ENCODE measurements around the gene SMAD6.

The SMAD6 gene

DNA sequence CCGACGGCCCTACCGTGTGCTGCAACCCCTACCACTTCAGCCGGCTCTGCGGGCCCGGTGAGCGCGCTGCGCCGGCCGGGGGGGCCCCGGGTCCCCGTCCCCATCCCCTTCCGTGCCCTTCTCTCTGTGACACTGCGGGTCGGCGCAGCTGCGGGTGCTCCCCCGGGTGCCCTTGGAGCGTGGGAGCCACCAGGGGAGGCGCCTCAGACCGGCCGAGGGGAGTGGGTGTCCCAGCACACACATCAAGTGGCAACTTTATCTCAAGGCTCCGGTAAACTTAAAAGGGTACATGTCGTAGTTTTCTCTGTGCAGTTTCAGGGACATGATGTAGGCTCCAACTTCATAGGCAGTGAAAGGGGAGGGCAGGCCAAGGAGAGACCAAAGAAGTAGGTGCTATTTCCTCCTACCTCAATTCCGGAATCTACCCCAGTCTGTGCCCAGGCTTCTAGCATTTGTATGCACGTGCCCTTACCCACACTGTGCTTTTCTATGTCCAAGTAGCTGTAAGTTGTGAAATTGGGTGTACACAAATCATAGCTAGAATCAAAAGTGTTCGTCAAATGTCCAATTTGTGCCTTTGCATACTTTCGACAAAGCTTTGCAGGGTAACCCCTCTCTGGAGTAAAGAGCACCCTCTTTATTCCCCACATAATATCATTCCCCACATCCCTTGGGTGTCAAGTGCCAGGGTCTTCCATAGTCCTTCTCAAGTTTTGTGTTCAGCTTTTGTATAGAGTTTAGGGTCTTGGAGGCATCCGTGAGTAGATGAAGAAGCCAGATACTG is 2.2 kb downstream of the SMAD6 start:
- DNase-seq: peak; percentile 21

- no peak for DNase-seq
These were observed 2.7 kb downstream of the SMAD6 start for GRCh38 chr15:66704803-66705153.

DNA sequence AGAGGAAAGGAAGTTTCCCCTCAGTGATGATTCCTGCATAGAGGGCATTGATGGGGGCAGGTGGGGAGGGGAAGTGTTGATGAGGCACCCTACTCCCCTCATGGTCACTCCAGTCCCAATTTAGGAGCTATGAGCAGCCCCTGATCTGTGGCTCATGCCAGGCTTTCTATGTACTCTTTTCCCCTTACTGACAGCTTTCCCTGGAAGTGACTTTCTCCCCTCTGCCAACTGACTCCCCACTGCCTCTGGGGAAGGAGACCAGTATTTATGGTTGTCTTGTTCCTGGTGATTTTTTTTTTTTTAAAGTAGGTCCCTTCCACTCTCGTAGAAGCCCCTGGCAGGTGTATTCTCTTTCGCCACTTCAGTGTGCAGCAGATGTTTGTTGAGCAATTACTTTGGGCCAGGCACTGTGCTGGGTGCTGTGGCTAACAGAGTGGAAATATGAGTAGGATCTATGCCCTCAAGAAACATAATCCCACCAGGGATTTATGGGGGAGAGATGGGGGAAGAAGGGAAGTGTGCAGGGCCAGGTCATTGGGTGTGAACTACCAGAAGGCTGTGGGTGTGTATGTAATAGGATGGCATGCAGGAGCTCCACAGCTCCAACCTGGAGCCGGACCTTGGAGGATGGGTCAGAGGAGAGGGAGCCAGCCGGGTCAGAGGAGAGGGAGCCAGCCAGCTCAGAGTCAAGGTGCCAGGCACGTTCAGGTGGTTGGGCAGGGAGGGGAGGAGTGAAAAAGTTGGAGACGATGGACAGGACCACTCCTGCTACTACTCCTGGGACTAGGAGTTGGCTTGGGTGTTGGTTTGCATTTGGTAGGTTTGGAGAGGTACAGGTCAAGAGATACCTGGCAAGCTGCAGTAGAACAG is 3.5 kb downstream of the SMAD6 start:
- peak; percentile 63 for DNase-seq

DNA sequence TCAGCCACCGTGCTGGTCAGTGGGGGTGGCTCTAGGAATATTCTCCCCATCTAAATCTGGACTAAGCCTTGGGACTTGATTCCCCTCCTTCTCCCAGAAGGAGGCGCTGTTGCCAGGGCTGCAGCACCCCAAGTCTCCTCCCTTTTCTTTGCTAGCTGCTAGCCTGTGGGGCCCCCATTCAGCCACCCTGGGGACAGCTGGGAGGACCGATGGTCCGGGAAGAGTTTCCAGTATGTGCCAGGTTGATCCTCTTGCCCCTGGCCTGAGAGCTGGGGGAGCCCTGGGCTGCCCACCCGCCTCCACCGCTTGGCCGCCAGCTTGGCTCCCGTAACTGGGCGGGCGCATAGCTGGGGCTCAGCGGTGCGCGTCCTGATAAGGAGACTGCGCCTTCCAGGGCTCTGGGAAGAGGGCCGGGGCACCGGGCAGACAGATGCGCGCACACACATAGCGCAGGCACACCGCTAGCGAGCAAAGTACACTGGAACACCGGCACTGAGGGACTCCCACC is 4.2 kb downstream of the SMAD6 start:
- DNase-seq: no peak

- no peak for DNase-seq
These were observed 4.8 kb downstream of the SMAD6 start for GRCh38 chr15:66706840-66707239.

- DNase-seq: peak; percentile 77
These were observed 5.5 kb downstream of the SMAD6 start for GRCh38 chr15:66707310-66708082.

GRCh38 chr15:66708389-66708788 is 6.4 kb downstream of the SMAD6 start:
- DNase-seq: no peak

GRCh38 chr15:66709884-66710283 is 7.8 kb downstream of the SMAD6 start:
- DNase-seq: no peak

DNA sequence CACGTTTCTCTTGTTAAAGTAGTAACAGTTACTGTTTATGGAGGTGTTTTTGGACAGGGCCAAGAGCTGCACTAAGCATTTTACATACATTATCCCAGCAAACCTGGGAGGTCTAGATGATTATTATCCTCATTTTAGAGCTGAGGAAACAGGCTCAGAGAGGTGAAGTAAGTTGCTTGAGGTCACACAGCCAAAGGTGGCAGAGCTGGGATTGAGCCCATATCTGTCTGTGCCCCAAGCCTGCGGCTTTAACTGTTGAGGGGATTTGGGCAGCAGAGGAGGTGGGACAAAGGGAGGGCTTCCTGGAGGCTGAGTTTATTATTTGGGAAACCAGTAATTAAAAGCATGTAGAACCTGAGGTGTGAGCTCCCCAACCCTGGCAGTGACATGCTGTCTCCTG is 9.2 kb downstream of the SMAD6 start:
- DNase-seq: no peak

DNA sequence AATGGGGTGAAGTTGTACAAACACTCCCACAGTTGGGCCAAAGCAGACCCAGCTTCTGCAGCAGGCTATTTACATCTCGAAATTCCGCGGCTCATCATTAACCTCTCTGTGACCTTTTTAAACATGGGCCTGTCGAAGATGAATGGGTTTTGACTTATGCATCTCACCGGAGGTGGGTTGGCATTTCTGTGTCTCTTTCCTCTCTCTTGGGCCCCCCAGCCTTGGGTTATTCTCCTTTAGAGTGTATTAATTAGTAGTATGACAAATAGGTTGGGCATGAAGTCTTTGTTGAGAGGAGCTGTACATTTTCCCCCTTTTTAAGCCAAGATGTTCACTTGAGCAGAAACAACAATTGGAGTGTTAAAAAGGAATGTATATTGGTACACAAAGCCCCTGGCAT is 9.8 kb downstream of the SMAD6 start:
- no peak for DNase-seq

DNA sequence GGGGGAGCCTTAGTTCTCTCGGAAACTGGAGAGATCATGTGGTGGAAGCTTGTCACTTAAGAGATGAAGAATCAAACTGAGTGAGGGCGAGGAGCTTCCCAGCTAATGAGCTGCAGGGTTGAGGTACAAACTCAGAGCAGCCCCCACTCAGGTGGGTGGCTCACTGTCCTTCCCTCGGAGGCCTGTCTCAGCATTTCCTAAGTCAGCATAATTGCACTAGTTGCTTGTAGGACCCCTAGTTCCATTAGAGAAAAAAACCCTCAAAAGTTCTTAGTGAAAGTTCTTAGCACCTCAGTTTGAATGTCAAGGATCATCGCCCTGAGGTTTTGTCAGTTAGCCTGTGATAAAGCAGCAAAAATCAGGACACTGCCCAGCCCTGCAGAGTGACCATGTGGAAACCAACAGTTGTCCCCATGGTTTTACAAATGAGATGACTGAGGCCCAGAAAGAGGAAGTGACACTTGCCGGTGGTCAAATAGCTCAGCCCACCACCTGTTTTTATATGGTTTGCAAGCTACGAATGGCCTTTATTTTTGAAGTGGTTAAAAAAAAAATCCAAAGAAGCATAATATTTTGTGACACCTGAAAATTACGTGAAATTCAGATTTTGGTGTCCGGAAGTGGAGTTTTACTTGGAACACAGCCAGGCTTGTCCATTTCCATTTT is 11.9 kb downstream of the SMAD6 start:
- no peak for DNase-seq

- no peak for DNase-seq
These were observed 12.5 kb downstream of the SMAD6 start for GRCh38 chr15:66714543-66714981.

DNA sequence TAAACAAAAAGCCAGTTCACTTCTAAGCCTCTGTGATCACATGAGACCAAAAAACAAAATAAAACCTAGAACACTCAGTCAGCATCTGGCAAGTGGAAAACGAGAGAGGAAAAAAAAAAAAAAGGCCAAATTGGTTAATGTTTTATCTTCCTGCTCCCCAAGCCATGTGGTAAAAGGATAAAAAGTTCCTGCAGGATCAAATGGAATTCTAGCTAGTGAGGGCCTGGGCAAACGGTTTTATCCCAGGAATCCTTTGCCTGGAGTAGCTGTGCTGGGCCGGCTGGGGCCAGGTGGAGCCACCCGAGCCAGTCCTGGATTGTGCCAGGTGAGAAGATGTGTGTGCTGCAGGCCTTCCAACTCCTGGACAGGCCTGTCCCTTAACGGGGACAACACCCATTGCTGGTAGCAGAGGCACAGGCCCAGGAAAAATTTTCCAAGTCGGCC is 13.2 kb downstream of the SMAD6 start:
- no peak for DNase-seq

GRCh38 chr15:66715720-66716655 is 14.0 kb downstream of the SMAD6 start:
- DNase-seq: no peak

- DNase-seq: no peak
These were observed 14.6 kb downstream of the SMAD6 start for GRCh38 chr15:66716656-66717020.

DNA sequence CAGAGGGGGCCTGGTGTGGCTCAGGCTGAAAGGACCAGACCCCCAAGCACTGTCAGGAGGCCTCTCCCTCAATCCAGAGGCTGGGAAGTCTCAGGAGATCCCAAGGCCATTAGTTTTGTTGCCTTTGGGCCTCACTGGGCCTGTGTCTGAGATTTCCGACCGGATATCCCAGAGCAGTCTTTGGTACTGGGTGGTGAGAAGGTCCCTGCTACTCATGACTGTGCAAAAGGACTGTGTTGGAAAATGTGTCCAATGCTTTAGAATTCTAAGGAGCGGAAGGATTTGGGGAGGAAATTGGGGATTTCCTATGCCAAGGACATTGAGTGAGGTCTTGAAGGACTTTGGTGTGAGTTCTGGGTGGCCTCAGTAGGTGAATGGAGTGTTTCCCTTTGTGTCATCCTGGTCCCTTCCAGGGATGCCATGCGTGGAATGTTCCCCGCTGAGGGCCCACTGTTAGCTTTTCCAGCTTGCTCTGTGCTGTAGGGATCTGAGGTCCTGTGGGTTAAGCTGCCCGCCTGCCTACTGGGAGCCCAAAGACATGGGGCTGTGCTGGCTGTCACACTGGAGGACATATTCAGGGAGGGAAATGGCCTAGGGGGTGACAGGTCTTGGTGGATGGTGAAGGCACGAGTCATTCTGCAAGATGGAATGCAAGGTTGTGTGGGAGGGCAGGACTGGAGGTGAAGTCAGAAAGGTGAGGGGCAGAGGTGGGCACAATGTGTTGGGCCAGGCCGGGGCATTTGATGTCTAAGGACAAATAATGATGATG is 16.4 kb downstream of the SMAD6 start:
- no peak for DNase-seq

DNA sequence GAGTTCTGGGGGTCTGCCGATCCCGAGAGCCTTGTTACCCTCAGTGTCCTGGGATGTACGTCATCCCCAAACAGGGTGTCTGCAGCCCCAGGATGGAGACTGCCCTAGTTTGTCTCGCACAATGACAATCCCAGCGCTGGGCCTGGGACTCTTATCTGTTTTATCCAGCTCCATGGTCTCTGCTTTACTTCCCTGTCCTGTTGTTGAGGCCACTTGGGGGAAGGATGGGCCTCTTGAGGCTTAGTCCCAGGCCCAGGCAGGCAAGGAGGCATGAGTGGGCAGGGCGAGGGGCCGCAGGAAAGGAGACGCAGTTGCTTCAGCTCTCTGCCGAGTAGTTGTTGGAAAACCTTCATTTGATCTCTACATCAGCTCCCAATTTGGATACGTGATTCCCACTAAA is 17.4 kb downstream of the SMAD6 start:
- DNase-seq: no peak

DNA sequence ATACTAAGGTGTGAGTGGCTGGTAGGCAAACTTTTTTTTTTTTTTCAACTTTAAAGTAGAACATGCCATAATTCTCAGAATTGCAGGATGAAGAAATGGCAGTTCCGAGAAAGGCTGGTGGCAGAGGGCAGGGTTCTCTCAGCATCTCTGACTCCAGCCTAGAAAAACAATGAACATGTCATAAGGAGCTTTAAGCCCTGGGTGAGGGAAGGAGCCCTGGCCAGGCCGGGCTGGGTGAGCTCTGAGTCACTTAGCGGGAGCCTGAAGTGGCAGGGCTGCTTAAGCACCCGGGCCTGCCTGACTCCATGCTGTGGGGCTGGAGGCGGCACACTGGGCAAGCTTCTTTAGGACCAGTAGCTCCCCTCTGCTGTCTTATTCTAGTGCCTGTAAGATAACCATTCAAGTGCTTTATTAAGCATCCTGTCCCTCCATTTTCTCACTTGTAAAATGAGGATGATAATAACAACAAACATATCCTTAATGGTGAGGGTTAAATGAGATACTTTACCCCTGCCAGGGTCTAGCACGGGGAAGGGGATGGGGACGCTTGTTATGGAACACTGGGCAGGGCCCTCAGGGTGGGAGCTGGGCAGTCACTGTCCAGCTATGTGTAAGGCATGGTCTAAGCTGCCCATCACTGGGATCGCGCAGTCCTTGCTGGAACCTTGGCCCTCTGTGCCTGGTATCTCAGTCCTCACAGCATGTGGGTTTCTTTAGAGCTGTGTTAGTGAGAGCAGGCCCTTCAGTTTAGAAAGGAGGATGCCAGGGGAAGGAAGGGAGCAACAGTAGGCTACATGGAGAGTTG is 18.4 kb downstream of the SMAD6 start:
- no peak for DNase-seq

DNA sequence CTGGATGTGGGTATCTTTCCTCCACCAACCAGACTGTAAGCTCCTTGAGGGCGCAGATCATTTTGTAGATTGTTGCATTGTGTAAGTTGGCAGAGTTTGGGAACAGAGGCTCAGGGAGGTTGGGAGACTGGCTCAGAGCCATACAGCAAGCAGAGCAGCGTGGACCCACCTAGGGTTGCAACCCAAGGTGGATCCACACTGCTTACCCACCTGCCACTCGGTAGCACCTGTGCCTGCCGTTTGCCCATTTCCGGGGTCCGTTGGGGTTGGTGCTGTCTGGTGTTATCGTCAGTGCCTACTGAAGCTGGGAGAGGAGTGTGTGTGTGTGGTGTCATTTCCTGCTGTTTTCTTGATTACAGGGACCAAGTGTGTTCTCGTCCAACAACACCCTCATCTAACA is 19.0 kb downstream of the SMAD6 start:
- no peak for DNase-seq

- no peak for DNase-seq
These were observed 19.5 kb downstream of the SMAD6 start for GRCh38 chr15:66721501-66721937.
